ENCODE results near the gene DOK6.

DOK6 gene

GRCh38 chr18:69599377-69599776, 198.7 kb downstream of the DOK6 start:
- Histone ChIP-seq H3K9ac (no peak overlapping the region), H4K20me1 (no peaks in the 10 kb centered on the region), H3K36me3 (no peaks in the 10 kb centered on the region), H3K27me3 (no peaks in the 10 kb centered on the region), H3K4me2 (no peak overlapping the region), H3K4me1 (no peaks in the 10 kb centered on the region), H3K9me3 (peaks cover 5% of the 10 kb centered on the region; the same call in 1 of the 2 replicates), H3K27ac (no peak overlapping the region), H3K4me3 (no peak overlapping the region)
- TF ChIP-seq Cebpa-rat (IDR thresholded peaks at IDR 0.05) = no peak

- H3K9ac ChIP-seq = no peak overlapping the region
- TF ChIP-seq Cebpa-rat (IDR thresholded peaks at IDR 0.05) = no peak
- H3K27me3 ChIP-seq = no peaks in the 10 kb centered on the region
- no peaks in the 10 kb centered on the region for H3K36me3 ChIP-seq
- H3K9me3 ChIP-seq = no peaks in the 10 kb centered on the region
- H3K4me3 ChIP-seq = no peak overlapping the region
- no peak overlapping the region for H3K4me2 ChIP-seq
- no peak overlapping the region for H3K27ac ChIP-seq
- H4K20me1 ChIP-seq = no peaks in the 10 kb centered on the region
- no peaks in the 10 kb centered on the region for H3K4me1 ChIP-seq
Measured at GRCh38 chr18:69612242-69612641, 211.6 kb downstream of the DOK6 start.

GRCh38 chr18:69616114-69616513, 215.4 kb downstream of the DOK6 start:
- TF ChIP-seq Cebpa-rat (IDR thresholded peaks at IDR 0.05) = no peak
- Histone ChIP-seq H3K4me3 (no peak overlapping the region), H3K4me1 (no peaks in the 10 kb centered on the region), H3K27ac (no peak overlapping the region), H3K4me2 (no peak overlapping the region), H3K9ac (no peak overlapping the region), H3K9me3 (no peaks in the 10 kb centered on the region), H3K27me3 (no peaks in the 10 kb centered on the region), H4K20me1 (no peaks in the 10 kb centered on the region), H3K36me3 (no peaks in the 10 kb centered on the region)

DNA sequence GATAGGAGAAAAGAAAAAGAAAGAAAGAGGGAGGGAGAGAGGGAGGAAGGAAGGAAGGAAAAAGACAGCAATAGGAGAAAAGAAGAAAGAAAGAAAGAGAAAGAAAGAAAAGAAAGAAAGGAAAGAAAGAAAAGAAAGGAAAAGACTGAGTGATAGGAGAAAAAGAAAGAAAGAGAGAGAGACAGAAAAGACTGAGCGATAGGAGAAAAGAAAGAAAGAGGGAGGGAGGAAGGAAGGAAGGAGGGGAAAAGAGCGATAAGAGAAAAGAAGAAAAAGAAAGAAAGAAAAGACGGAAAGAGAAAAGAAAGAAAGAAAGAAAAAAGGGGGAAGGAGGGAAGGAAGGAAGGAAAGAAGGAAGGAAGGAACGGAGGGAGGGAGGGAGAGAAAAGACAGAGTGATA, 216.7 kb downstream of the DOK6 start:
- Histone ChIP-seq H4K20me1 (no peaks in the 10 kb centered on the region), H3K27me3 (no peaks in the 10 kb centered on the region), H3K36me3 (no peaks in the 10 kb centered on the region), H3K4me1 (no peaks in the 10 kb centered on the region), H3K27ac (no peak overlapping the region), H3K9me3 (no peaks in the 10 kb centered on the region), H3K4me3 (no peak overlapping the region), H3K4me2 (no peak overlapping the region), H3K9ac (no peak overlapping the region)
- no peak for TF ChIP-seq Cebpa-rat (IDR thresholded peaks at IDR 0.05)

DNA sequence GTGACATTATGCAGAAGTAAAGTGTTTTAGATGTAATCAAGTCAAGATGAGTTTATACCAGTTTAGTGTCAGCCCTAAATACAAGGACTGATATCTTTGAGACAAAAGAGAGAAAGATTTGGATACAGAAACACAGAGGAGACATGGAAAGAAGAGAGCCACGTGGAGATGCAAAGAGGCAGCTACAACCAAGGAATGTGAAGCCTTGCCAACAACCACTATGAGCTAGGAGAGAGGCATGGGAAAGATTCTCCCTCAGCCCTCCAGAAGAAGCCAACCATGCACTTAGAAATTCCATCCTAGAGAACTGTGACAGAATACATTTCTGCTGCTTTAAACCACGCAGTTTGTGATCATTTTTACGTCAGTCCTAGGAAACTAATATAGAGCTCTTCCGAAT, 217.2 kb downstream of the DOK6 start:
- Histone ChIP-seq H3K9ac (no peak overlapping the region), H4K20me1 (no peaks in the 10 kb centered on the region), H3K4me1 (no peaks in the 10 kb centered on the region), H3K4me2 (no peak overlapping the region), H3K27ac (no peak overlapping the region), H3K36me3 (no peaks in the 10 kb centered on the region), H3K4me3 (no peak overlapping the region), H3K27me3 (no peaks in the 10 kb centered on the region), H3K9me3 (no peaks in the 10 kb centered on the region)
- no peak for TF ChIP-seq Cebpa-rat (IDR thresholded peaks at IDR 0.05)

DNA sequence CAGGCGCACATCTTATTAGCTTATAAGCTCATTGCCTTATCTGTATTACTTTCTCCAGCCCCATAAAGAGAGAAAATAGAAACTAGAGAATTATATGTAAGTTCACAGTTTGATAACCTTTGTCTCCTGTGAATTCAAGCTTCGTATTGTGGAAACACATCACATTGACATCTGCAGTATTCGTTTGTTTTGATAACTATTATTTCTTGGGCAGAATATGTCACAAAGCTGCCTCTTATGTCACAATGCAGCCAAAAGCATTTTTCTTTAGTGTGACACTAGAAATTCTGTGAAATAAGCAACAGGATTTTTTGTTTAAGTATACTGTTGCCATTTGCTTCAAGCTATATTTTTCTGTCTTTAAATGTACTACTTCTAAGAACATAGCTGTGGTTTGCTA, 221.5 kb downstream of the DOK6 start:
- H3K27ac ChIP-seq = no peak overlapping the region

GRCh38 chr18:69622961-69623360, 222.3 kb downstream of the DOK6 start:
- no peaks in the 10 kb centered on the region for H3K4me1 ChIP-seq
- no peaks in the 10 kb centered on the region for H3K36me3 ChIP-seq
- H3K9me3 ChIP-seq = no peaks in the 10 kb centered on the region
- H4K20me1 ChIP-seq = no peaks in the 10 kb centered on the region
- no peak overlapping the region for H3K4me3 ChIP-seq
- TF ChIP-seq Cebpa-rat (IDR thresholded peaks at IDR 0.05) = no peak
- H3K27me3 ChIP-seq = no peaks in the 10 kb centered on the region
- H3K4me2 ChIP-seq = no peak overlapping the region
- no peak overlapping the region for H3K27ac ChIP-seq
- H3K9ac ChIP-seq = no peak overlapping the region

More for the DNA sequence above, 221.5 kb downstream of the DOK6 start:
- no peaks in the 10 kb centered on the region for H4K20me1 ChIP-seq
- TF ChIP-seq Cebpa-rat (IDR thresholded peaks at IDR 0.05) = no peak
- no peaks in the 10 kb centered on the region for H3K36me3 ChIP-seq
- H3K9ac ChIP-seq = no peak overlapping the region
- no peaks in the 10 kb centered on the region for H3K4me1 ChIP-seq
- no peaks in the 10 kb centered on the region for H3K9me3 ChIP-seq
- H3K4me2 ChIP-seq = no peak overlapping the region
- no peak overlapping the region for H3K4me3 ChIP-seq
- H3K27me3 ChIP-seq = no peaks in the 10 kb centered on the region

DNA sequence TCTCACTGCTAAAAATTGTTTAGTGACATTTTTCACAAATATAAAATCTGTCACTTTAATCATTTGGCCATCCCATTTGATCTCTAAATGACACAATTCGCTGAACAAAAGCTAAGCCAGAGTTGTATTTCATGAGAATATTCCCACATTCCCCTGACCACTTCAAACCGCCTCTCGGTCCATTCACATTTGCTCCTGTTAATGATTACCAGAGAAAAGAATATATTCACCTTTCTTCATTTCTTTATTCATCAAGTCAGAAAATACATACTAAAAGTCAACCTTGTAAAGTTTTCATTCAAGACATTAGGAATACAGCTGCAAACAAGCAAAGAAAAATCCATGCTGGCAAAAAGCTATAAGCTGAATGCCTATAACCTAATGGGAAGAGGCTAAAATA, 225.5 kb downstream of the DOK6 start:
- no peak overlapping the region for H3K27ac ChIP-seq

DNA sequence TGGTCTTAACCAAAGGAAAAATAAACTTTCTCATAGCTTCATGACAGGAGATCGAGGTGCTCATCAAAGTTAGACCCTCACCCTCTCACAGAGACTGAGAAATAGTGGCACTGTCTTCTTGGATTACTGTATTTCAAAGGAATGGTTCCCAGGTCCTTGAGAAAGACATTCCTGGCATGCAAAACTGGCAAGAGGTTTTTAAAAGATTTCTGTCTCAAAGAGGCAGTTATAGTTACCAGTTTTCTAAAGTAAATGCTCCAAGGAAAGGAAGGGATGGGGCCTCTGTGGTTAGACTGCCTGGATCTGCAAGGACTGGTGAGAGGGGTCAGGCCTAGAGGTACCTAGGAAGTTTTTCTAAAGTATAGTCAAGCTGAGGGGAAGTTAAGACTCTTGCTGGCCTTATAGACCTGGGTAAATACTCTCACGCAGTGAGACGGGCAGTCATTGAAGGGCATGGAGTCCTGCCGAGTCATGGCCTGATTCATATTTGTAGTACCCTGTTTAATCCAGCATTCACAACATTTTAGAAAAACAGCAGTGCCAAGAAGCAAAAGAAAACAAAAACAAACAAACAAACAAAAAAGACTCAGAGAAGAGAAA, 226.1 kb downstream of the DOK6 start:
- Histone ChIP-seq H4K20me1 (no peaks in the 10 kb centered on the region), H3K36me3 (no peaks in the 10 kb centered on the region), H3K4me2 (no peak overlapping the region), H3K27ac (no peak overlapping the region), H3K27me3 (no peaks in the 10 kb centered on the region), H3K4me1 (no peaks in the 10 kb centered on the region), H3K9ac (no peak overlapping the region), H3K9me3 (no peaks in the 10 kb centered on the region), H3K4me3 (no peak overlapping the region)
- TF ChIP-seq Cebpa-rat (IDR thresholded peaks at IDR 0.05) = no peak

More for the DNA sequence above, 225.5 kb downstream of the DOK6 start:
- Histone ChIP-seq H3K4me1 (no peaks in the 10 kb centered on the region), H3K9ac (no peak overlapping the region), H3K27me3 (no peaks in the 10 kb centered on the region), H3K36me3 (no peaks in the 10 kb centered on the region), H3K4me3 (no peak overlapping the region), H4K20me1 (no peaks in the 10 kb centered on the region), H3K4me2 (no peak overlapping the region), H3K9me3 (no peaks in the 10 kb centered on the region)
- no peak for TF ChIP-seq Cebpa-rat (IDR thresholded peaks at IDR 0.05)

DNA sequence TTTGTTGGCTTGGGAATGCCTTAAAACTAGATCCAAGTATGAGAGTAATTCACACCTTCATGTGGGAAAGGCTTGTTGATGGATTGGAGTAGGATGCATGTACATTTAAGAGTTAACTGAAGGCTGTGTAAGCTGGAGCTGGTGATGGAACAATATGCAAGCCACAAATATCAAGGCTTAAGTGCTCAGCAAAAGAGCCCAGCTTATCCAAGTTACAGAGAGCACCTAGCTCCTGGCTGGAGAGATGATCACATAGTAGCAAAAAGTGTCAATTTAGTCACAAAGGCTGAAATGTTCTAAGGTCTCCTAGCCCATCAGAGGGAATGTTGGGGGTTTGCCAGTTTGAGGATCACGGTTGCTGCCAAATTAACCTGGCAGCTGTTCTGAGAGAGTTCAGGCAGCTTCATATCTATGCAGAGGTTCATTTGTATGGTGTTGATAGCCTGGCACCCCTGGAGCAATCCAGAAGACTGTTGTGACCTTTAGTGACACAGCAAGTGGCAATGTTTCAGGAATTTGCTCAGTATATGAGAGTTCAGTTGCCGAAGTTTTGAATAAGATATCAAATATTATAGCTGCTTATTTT, 228.2 kb downstream of the DOK6 start:
- Histone ChIP-seq H3K9ac (no peak overlapping the region), H3K4me2 (no peak overlapping the region), H3K27me3 (no peaks in the 10 kb centered on the region), H3K4me3 (no peak overlapping the region), H4K20me1 (no peaks in the 10 kb centered on the region), H3K4me1 (no peaks in the 10 kb centered on the region), H3K36me3 (no peaks in the 10 kb centered on the region), H3K27ac (no peak overlapping the region), H3K9me3 (no peaks in the 10 kb centered on the region)
- TF ChIP-seq Cebpa-rat (IDR thresholded peaks at IDR 0.05) = no peak

- H3K27ac ChIP-seq = no peak overlapping the region
- H3K9ac ChIP-seq = no peak overlapping the region
- no peak overlapping the region for H3K4me2 ChIP-seq
- no peaks in the 10 kb centered on the region for H3K27me3 ChIP-seq
- H3K4me3 ChIP-seq = no peak overlapping the region
- TF ChIP-seq Cebpa-rat (IDR thresholded peaks at IDR 0.05) = no peak
- H4K20me1 ChIP-seq = no peaks in the 10 kb centered on the region
- no peaks in the 10 kb centered on the region for H3K9me3 ChIP-seq
- no peaks in the 10 kb centered on the region for H3K36me3 ChIP-seq
- no peaks in the 10 kb centered on the region for H3K4me1 ChIP-seq
Measured at GRCh38 chr18:69631281-69631680, 230.6 kb downstream of the DOK6 start.
